Measurements from ENCODE around the gene CLPSL2.

The CLPSL2 gene

DNA sequence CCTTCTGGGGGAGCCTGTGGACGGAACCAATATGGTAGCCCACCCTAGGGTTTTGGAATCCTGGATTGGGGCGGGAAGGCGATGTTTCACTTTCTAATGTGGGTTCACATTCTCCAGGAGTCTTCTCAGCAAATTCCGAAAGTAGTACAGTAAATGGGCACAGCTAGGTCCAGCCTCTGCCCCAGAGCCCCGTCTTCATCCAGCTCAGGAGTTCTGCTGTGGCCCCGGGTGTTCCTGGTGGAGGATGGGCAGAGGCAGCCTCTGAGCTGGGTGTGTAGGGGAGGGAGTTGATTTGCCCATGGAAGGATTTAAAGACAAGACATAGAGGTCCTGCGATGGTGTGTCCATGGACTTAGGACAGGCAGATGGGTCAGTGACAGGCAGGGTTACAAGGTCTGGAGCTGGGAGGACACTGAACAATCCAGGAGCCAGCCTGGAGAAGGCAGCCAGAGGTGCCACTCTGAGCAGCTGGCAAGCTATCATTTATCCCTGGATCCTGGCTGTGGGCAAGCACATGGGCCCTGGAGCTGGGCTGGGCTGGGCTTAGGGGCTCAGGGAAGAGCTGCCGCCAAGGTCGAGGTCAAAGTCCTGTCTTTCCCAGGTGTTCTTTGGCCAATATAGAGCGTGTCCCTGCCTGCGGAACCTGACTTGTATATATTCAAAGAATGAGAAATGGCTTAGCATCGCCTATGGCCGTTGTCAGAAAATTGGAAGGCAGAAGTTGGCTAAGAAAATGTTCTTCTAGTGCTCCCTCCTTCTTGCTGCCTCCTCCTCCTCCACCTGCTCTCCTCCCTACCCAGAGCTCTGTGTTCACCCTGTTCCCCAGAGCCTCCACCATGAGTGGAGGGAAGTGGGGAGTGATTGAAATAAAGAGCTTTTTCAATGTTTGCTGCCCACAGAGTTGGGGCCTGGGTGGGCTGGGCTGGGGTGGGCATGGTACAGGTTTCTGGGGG is 11.1 kb downstream of the CLPSL2 start:
- DNase-seq, result no peak

DNA sequence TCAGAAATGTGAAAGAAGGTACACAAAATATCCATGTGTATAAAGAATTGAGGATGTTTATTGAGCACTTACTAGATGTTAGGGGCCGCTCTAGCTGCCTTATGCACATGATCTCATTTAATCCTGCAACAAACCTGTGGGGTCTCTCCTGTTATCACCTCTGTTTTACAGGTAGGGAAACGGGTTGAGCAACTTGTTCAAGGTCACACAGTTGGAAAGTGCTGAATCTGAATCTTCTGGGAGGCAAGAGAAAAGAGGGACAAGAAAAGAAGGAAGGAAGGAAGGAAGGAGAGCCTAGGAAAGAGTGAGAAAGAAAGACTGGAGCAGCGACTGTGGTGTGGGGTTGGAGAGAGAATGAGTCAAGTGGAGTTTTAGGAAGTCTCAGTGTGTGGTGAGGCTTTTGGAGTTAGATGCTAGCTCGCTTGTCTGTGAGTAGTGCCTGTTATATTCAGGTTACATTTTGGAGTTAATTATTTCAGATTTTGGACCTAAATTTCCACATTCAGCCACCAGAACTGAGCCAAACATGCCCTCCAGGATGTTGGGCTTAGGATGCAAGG is 12.1 kb downstream of the CLPSL2 start:
- DNase-seq, result no peak

DNA sequence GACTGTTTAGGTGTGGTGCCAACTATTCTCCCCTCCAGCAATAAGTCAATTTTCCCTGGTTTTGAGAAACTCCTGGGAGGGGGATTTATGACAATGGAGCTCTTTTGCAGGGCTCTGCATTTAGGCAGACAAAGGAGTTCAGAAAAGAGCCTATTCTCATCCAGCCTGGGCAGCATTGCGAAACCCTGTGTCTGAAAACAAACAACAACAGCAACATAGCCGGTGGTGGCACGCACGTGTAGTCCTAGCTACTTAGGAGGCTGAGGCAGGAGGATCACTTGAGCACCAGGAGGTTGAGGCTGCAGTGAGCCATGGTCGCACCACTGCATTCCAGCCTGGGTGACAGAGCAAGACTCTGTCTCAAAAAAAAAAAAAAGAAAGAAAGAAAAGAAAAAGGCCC is 14.3 kb downstream of the CLPSL2 start:
- DNase-seq, result no peak

DNA sequence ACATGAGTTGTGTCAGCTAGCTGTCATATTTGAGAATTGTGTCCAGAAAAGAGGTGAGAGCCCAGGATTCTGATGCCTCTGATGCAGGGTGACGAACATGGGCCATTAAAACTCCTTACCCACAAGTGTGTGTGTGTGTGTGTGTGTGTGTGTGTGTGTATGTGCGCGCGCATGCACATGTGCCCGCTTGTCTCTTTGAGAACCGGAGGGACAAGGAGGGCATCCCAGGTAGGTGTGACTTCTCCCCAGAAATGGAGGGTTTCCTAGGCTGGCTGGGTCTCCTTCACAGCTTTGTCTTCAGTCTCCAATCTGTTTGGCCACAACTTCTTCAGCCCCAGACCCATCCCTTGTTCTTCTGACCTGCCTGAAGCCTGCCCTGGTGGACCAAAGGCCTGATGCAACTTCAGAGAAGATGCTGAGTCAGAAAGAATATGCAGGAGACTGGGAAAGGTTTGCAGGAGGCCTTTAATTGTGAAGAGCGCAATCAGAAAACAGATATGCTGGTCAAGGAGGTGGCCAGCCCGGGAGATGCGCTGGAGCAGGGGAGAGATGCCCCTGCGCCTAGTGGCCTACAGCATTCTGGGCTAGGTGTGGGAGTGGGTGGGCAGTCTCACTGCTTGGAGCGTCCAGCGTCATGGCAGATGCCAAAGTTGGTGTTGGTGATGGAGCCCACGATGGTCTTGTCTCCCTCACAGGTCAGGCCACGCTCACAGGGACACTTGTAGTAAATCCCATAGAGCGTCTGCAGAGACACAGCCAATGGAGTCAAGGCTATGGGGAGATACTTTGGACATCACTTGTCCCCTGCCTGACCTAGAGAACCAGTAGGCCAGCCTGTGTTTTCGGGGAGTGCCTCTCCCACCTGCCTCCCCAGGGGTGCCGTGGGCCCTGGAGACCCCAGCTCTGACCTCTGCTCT is 18.4 kb downstream of the CLPSL2 start:
- DNase-seq, result no peak

DNA sequence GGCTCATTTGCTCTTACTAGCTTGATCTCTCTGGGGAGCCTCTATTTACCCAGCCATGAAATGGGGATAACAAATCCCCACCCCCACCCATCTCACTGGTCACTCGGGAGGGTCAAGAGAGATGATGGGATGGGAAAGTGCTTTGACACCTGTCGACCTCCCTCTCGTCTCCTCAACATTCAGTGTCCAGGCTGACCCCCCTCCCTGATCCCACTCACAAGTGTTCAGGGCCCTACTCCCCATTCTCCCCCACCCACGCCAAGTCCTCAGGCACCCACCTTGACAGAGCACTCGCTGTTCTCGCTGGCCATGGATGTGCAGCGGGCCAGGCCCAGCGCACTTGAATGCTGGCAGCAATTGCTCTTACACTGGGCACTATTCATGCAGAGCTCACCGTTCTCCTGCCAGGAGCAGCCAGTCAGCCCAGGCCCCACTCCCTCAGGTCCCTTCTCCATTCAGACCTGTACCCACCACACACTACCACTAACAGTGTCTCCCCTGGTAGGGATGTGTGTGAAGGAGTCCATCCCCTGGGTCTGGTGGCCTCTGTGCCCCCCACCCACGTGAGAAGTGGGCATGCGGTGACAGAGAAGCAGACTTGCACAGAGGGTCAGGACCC is 19.2 kb downstream of the CLPSL2 start:
- DNase-seq, result no peak

DNA sequence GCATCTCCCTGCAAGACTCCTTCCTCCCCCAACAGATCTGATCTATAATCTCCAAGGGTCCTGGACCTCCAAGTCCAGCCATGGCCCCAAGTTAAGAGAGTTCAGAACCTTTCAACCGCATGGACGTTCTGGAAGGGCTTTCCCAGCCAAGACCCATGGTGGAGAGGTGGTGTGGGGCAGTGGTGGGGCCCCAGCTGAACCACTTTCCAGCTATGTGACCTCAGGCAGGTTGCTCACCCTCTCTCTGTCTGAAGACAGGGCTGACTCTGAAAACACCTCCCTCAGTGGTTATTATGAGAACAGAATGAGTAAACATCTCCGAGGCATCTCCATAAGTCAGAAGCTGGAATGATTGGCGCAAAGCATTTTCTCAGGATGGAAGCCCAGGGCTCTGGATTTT is 19.8 kb downstream of the CLPSL2 start:
- DNase-seq, result no peak

DNA sequence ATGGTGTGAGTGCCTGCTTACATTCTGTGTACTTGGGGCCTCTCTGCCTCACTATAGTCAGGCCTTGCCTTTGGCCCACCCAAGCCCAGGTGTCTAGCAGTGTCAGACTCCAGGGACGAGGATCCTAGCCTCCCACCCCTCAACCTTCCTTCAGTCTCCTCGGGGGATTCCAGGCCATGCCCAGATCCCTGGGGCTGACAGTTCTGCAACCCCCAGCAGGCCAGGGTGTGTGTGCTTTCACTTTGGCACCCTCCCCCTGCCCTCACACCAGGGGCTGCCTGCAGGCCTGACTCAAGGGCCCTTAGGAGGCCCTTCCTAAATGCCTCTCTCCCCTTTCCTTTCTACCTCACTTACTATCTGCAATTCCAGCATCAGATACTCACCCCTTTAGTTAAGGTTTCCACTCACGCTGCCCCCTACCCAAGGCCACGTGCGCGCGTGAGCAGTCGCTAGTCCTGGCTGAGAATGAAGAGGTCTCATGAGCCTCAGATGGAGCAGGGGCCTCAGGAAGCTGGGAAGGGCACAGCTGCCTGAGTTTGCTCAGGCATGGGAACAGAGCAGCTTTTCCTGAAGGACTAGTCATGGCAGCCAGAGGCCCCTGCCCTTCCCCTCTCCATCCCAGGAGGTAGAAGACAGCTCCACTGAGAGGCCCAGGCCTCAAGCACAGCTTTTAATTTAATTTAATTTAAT is 21.6 kb downstream of the CLPSL2 start:
- DNase-seq, result no peak

DNA sequence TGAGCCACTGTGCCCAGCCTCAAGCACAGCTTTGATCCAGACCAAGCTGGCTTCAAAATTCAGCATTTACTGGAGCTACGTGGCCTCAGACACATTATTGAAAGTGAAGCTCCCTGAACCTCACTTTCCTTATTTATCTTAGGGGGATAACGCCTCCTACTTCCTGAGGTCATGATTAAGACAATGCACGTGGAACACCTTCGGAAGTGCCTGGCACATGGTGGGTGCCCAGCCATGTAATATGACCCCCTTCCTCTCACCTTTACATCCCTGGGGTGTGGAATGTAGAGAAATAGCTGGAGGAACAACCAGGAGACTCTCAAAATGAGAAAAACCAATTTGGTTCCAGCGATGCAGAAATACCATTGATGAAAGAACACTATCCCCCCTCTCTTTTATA is 22.3 kb downstream of the CLPSL2 start:
- no peak for DNase-seq

DNA sequence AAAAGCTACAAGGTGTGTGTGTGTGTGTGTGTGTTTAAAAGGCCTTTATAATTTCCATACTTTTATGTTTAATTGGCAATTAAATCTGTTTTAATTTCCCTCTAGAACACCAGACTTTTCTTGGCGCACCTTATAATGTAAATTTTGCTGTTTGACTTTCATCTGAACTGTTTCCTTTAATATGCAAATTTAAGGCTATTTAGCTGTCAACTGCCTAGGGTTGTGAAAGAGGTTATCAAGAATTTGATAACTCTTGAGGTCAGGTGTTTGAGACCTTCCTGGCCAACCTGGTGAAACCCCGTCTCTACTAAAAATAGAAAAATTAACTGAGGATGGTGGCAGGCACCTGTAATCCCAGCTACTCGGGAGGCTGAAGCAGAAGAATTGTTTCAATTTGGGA is 24.8 kb downstream of the CLPSL2 start:
- DNase-seq, result no peak

DNA sequence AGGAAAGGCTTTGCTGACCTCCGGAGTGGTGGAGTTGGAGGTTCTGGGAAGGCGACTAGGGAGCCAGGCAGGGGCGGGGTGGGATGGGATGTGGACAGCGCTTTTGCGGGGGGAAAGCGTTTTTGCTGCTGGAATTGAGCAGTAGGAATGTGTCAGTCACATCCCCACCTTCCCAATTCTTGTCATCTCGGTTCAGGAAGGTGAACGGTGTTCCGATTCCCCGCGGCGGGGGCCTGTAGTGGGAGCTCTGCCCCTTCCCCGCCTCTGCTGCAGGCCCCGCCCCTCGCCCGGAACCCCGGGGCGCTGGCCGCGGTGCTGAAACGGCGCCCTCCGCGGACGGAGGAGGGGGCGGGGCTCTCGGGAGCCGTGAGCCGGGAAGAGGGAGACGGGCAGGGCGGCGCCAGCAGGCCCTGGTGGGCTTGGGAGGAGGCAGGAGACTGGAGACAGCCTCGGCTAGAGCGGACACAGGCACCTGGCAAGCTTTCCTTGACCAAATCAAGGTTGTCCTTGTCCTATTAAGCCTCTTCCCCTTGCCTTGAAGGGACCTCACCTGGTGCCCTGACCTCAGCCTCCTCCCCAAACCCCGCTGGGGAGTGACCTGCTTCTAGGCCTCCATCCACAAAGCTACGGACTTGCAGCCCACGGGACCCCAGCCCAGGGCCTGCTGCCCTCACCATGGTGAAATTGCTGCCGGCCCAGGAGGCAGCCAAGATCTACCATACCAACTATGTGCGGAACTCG is 28.8 kb downstream of the CLPSL2 start, which contains the start of gene LHFPL5:
LHFPL5 (plus strand) TSS at position 357 of the 741 bp plus-strand sequence; CDS start at position 676, 319 bp downstream.
- peak; percentile 81 for DNase-seq

DNA sequence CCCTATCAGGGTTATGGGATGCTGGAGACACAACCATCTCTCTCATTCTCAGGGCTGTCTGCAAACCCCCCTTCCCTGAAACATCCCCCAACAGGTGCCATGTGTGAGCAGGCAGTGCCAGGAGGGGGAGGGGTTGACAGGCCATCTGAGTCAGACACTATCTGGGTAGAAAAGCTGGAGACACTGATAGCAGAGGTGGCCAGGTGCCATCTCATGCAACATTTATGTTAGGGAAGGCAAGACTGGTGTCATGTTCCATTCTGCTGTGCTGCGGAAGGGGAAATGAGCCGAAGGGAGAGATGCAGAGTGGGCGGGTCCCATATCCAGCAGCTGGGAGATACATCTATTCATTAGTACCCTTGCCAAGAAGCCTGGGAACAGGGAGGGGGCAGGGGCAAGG is 32.3 kb downstream of the CLPSL2 start:
- DNase-seq, result no peak

DNA sequence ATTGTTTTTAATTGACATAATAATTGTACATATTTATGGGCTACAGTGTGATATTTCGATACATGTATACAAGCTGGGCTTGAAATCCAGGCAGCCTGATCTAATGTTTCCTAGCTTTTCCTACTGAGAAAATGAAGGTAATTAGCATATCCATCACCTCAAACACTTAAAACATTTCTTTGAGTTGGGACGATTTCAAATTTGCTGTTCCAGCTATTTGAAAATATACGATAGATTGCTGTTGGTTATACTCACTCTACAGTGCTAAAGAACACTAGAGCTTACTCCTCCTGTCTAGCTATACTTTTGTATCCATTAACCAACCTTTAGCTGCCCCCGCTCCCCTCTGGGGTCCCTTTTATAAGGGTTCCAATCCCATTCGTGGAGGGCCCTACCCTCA is 33.4 kb downstream of the CLPSL2 start:
- DNase-seq, result no peak

DNA sequence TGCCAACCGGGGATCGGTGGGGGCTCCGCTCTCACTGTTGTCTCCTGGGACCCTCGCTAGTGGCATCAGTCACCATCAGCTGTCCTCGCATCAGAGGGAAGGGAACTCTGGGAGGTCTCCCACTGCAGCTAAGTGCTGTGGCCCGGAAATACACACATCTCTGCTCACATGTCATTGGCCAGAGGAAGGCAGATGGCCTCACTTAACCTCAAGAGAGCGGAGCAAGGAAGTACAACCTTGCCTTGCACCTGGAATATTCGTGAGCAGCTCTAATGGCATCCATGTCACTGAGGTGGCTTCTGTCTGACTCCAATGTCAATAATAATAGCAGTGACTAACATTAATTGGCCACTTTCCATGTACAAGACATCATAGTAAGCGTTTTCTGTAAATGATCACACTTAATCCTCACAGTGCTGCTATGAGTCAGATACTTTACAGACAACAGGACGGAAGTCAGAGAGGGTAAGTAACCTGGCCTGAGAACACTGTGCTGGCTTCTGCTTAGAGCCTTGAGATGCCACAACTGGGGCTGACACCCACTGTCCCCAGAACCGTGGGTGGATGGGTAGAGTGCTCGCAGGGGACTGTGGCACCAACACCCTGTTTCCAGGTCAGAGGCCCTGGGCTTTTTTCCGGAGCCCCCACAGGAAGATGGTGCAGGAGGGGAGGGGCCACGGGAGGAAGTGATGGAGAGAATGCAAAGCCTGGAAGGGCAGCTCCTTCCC is 34.7 kb downstream of the CLPSL2 start:
- DNase-seq, result no peak

DNA sequence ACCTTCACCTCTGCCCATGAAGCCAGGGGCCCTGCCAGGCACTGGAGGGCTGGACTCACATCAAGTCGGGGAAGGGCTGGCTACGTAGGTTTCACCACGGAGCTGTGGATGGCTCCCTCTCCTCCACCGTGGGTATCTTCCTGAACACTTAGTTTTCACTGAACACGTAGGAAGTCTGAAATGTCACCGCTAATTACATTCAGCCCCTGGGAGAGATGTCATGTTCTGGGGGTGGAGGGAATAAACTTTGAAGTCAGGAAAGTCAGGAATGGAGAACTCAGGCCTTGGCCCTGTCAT is 35.2 kb downstream of the CLPSL2 start:
- DNase-seq, result no peak

DNA sequence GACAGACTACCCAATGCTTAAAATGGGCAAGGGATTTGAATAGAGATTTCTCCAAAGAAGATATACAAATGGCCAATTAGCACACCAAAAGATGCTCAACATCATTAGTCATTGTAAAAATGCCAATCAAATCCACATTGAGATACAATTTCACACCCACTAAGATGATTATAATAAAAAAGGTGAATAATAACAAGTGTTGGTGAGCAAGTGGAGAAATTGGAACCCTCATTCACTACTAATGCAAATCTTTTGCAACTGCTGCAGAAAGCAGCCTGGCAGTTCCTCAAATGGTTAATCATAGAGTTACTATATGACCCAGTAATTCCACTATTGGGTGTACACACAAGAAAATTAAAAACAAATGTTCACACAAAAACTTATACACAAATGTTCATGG is 41.1 kb downstream of the CLPSL2 start:
- no peak for DNase-seq

DNA sequence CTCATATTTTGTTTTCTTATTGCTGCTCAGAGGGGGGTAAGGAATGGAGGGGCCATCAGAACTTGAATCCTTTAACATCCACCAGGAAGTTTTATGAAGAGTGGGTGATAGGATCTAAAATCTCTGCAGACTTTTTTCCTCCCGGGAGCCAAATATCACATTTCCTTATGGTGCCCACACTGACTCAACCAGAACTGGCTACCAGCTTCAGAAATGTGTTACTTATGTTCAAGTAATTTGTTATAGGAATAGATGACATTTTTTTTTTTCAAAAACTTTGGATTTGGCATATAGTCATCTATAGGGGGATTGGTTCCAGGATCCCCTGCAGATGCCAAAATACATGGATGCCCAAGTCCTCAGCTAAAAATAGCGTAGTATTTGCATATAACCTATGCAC is 47.2 kb downstream of the CLPSL2 start:
- DNase-seq, result no peak

DNA sequence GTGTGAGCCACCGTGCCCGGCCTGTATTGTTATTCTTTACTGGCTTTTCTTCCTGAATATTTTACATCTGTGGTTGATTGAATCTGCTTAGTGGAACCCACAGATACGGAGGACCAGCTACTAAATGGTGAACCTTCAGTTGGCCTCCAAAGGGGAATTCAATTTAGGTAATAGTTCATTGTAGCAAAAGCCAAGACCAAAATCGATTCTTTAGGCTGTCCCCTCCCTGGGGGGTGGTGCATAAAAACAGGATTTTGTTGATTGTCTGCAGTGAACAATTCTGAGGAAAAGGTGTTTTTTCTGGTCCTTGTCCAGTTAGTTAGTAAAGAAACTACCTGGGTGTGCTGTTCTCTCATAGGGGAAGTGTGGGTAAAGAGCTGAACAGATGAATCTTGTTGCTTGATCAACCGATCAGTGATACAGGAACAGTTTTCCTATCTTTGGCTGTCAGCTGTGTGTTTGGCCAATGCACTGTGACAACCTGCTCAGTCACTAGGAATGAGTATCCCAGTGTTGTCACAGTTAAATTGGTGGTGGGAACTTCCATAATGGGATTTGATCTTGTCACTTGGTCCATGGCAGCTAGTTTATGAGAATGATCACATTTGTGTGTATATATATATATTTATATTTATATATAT is 48.3 kb downstream of the CLPSL2 start:
- DNase-seq, result no peak
